Effector memory CD4-positive, alpha-beta T cell (primary cell): ENCODE results near the gene SYT6.

Experiments
- DNase-seq, 3 donors: peaks; one replicate each; pipeline ENCODE4 v3.0.0-alpha.2; 2020
- H3K27ac ChIP-seq: 2 replicates; pipeline ENCODE4 v1.7.0; 2013; ENCODE audit warnings: mild to moderate bottlenecking, low read length, moderate library complexity; ENCODE audit not compliant: insufficient read depth, poor library complexity, severe bottlenecking
- H3K27me3 ChIP-seq: replicated peaks from 2 replicates; pipeline ENCODE4 v1.7.0; 2013; ENCODE audit warnings: mild to moderate bottlenecking, low read length; ENCODE audit not compliant: insufficient read depth, control insufficient read depth, poor library complexity, severe bottlenecking
- H3K36me3 ChIP-seq: 2 replicates; pipeline ENCODE4 v1.7.0; 2013; ENCODE audit warnings: mild to moderate bottlenecking, low read length, moderate library complexity; ENCODE audit not compliant: control insufficient read depth, insufficient read depth
- H3K4me1 ChIP-seq: 2 replicates; pipeline ENCODE4 v1.7.0; 2013; ENCODE audit warnings: low read length, mild to moderate bottlenecking; ENCODE audit not compliant: control insufficient read depth, insufficient read depth, poor library complexity, severe bottlenecking
- H3K4me3 ChIP-seq: 2 replicates; pipeline ENCODE4 v1.7.0; 2013; ENCODE audit warnings: low read length, low read depth, mild to moderate bottlenecking; ENCODE audit not compliant: insufficient read depth, poor library complexity, severe bottlenecking
- H3K9me3 ChIP-seq: 2 replicates; pipeline ENCODE4 v1.7.0; 2013; ENCODE audit warnings: mild to moderate bottlenecking, low read length, moderate library complexity; ENCODE audit not compliant: control insufficient read depth

The SYT6 gene

DNA sequence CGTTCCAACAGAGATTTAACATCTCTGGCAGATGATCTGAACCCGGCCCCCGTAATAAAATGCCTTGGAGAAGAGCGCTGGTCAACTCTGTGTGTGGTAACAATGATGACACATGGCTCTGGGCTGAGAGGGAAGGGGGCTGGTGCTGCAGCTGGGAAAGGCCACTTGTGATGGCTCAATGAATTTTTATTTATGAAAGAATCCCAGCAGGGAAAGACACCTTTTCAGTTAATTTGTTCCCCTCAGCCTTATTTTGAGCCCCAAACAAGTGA is 59.4 kb downstream of the SYT6 start:
- Histone ChIP-seq H3K27me3 (no peaks in the 10 kb centered on the region), H3K4me3 (no peak overlapping the region), H3K36me3 (no peaks in the 10 kb centered on the region), H3K4me1 (no peaks in the 10 kb centered on the region), H3K9me3 (no peaks in the 10 kb centered on the region), H3K27ac (no peak overlapping the region)
- no peak for DNase-seq

DNA sequence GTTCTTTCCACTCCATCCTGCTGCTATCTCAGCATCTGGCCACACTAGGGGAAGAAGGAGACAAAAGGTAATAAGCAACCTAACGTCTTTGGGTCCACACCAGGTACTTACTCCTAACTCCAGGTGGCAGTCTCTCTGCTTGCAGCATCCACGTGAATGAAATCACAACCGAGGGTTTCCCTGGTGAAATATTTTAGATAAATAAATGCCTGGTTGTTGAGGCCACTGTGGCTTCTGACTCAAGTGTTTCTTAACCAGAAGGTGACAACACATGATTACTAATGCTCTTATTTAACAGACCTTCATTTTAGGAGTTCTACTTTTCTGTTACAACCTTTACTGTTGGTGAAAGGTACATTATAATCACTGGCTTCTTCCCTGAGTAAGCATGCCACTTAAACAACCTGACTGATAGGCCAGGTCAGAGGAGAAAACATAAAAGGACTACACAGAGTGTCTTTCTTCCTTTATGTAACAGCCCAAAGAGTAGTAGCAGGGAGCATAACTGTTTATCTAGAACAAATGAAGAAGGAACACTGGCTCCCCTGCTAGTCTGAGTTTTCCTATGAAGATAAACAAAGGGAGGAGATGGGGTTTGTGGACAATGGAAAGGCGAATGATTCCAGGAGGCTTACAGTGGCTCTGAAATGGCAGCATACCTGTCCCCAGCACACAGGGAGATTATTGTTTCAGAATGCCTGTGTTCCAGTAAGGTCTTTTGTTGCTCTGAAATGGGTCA is 59.9 kb downstream of the SYT6 start:
- Histone ChIP-seq H3K27me3 (no peaks in the 10 kb centered on the region), H3K36me3 (no peaks in the 10 kb centered on the region), H3K4me1 (no peaks in the 10 kb centered on the region), H3K27ac (no peak overlapping the region), H3K9me3 (no peaks in the 10 kb centered on the region), H3K4me3 (no peak overlapping the region)
- no peak for DNase-seq

DNA sequence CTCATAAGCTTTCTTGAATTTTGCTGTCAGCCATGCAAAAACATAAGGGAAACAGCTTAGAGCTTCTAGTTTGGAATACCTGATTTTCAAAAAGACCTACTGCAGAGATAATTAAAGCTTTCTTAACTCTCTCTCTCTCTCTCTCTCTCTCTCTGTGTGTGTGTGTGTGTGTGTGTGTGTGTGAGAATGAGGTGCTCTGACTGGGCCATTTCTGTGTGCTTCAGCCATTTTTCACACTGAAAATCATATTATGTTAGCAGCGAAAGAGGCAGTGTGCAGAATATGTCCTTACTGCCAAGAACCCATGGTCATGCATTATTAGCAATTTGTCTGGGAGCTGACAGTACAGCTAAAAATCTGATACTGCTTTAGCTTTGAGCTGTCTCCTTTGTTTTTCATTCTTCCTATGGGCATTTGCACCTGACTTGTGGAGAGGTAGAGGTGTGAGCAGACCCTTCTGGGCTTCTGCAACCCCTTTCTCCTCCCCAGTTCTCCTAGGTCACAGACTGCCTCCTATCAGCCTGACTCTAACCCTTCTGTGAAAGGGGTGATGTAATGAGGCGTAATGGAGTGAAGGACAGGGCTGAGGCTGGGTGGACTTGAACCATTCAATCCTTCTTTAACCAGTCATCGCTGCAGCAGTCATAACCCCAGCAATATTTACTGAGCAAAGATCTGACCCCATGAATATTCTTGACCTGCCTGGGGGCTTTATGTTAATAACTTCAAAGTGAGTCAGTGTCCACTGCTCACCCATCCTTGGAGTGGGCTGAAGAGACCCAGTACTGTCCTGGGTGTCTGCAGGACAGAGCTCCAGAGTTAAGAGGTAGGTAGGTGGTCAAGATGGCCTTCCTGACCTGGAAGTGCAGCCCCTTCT is 61.2 kb downstream of the SYT6 start:
- no peak overlapping the region for H3K27ac ChIP-seq
- no peaks in the 10 kb centered on the region for H3K4me1 ChIP-seq
- no peaks in the 10 kb centered on the region for H3K27me3 ChIP-seq
- DNase-seq = no peak
- no peaks in the 10 kb centered on the region for H3K9me3 ChIP-seq
- H3K4me3 ChIP-seq = no peak overlapping the region
- no peaks in the 10 kb centered on the region for H3K36me3 ChIP-seq

DNA sequence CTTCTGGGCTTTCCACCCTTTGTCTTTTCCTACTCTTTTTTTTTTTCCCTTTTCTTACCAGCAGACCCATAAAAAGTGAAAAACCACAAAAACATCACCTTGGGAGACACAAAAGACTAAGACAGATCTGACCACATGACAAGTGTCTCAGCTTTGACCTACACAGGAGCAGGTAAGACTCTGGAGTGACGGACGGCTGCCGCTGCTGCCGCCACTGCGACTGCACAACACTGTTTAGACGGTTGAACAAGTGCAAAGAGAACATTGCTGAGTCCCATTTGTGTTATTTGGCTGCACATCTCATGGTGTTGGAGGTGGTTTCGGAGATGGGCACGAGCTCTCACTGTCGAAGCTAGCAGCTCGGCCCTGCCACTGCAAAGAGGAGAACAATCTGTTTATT is 62.0 kb downstream of the SYT6 start:
- no peaks in the 10 kb centered on the region for H3K36me3 ChIP-seq
- no peak overlapping the region for H3K27ac ChIP-seq
- no peaks in the 10 kb centered on the region for H3K27me3 ChIP-seq
- no peak for DNase-seq
- no peak overlapping the region for H3K4me3 ChIP-seq
- H3K9me3 ChIP-seq = no peaks in the 10 kb centered on the region
- H3K4me1 ChIP-seq = no peaks in the 10 kb centered on the region

DNA sequence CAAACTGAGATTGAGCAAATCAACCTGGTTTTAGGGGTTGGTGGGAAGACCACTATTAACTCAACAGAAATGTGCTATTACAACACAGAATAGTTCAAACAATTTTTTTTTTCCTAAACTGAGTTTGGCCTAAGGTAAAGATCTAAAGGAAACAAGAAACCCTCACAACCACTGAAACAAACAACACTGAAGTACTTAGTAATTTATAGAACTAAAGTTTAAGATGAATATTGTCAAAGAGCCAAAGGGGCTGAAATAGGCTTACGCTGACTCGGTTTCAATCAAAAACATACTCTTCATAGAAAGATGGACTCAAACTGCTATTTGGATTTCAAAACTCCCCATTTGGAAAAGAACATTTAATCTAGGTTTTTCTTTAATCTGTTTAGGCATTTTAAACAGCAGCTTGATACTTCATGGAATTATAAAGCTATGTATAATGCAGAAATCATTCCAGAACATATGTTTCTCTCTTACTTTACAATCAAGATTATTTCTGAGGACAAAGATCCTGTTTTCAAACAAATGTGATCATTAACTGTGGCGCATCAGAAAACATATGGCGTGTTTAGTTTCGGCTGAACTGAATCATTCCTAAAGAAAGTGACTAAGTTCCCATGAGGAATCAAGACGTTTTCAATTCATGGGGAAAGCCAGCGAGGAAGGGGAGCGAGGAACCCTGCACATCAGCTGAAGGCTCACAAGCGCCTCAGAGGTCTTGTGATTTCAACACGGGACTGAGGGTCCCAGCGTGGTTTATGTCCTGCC is 62.7 kb downstream of the SYT6 start:
- Histone ChIP-seq H3K4me3 (no peak overlapping the region), H3K9me3 (no peaks in the 10 kb centered on the region), H3K27me3 (no peaks in the 10 kb centered on the region), H3K27ac (no peak overlapping the region), H3K36me3 (no peaks in the 10 kb centered on the region), H3K4me1 (no peaks in the 10 kb centered on the region)
- DNase-seq = no peak

DNA sequence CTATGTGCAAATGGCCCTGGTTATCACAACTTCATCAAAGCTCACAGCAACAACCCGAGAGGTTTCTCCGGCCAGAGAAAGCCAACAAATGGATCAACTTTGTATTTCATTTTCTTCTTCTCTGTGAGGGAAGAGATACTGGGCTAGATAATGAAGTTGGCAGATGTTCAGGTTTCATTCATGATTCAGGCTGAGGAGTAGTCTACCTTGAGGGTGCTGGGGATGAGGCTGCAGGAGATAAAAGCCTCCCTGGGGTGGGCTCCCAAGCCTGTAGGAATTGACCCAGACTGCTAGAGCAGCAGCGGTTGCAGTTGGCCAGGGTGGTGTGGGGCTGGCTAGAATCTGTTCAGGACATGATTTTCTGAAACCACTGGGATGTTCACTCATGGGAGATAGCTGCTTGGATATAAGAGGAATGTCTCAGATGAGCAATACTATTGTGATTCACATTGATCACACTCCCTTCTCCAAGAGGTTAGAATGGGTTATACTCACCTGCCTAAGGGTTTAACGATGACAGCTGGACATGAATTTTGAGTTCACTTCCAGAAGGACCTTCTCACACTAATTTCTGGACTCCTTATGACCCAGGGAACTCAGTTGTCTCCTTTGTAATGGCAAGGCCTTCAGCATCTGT is 64.0 kb downstream of the SYT6 start:
- H3K4me3 ChIP-seq = no peak overlapping the region
- H3K9me3 ChIP-seq = no peaks in the 10 kb centered on the region
- no peaks in the 10 kb centered on the region for H3K4me1 ChIP-seq
- no peak overlapping the region for H3K27ac ChIP-seq
- DNase-seq = no peak
- no peaks in the 10 kb centered on the region for H3K27me3 ChIP-seq
- H3K36me3 ChIP-seq = no peaks in the 10 kb centered on the region

DNA sequence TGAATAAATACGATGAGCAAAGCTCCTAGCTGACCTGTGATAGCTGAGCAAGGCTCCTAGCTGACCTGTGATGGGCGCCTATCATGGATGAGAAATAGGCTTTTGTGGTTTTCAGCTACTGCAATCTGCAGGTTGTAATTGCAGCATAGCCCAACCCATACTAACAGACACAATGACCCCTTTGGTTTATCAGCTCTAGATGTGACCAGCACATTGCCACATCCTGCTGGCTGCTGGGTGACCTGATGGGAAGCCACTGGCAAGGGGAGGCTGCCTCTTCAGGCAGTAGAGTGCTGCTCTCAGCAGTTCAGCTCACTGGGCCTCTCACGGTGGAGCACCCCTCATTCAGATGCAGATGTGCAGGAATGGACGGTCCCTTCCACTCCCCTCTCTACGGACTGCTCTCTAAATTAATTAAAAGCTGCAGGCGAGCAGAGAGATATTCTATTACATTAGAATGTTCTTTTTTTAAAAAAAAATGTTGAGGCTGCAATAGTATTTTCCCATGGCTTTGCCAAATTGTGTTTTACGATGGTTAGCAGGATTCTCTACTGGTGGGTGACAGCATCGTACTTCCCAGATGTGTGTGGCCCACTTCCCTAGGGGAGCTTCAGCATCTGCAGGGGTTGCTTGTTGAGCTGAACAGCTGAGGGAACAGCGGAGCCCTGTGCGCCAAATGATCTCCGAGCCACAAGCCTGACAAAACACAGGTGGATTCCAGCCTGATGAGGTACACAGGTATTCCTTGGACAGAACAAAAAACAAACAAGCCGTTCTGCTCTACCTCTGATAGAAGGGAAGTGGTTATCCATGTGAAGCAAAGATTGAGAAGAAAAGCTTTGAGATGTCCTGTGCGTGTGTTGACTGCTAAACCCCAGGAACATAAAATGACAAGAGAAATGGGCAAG is 65.0 kb downstream of the SYT6 start:
- no peak overlapping the region for H3K4me3 ChIP-seq
- DNase-seq = no peak
- no peaks in the 10 kb centered on the region for H3K36me3 ChIP-seq
- no peaks in the 10 kb centered on the region for H3K4me1 ChIP-seq
- no peaks in the 10 kb centered on the region for H3K27me3 ChIP-seq
- no peaks in the 10 kb centered on the region for H3K9me3 ChIP-seq
- H3K27ac ChIP-seq = no peak overlapping the region

DNA sequence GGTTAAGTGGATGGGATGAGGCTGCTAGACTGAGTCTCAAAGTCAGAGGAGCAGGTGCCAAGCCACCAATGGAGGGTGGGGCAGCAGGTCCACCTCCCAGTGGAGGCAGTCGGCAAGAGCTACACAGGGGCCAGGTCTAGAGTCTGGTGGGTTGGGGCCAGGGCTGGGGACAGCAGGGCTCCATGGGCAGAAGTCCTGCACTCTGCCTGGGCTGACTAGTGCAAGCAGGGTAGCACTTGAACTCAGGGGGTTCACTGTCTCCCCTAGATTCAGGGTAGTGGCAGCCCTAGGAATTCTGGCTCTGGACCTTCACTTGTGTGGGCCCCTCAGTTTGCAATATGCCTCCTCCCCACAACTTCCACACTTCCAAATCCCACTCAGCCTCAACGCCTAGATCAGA is 66.2 kb downstream of the SYT6 start:
- Histone ChIP-seq H3K4me1 (no peaks in the 10 kb centered on the region), H3K27ac (no peak overlapping the region), H3K27me3 (no peaks in the 10 kb centered on the region), H3K36me3 (no peaks in the 10 kb centered on the region), H3K4me3 (no peak overlapping the region), H3K9me3 (no peaks in the 10 kb centered on the region)
- no peak for DNase-seq

DNA sequence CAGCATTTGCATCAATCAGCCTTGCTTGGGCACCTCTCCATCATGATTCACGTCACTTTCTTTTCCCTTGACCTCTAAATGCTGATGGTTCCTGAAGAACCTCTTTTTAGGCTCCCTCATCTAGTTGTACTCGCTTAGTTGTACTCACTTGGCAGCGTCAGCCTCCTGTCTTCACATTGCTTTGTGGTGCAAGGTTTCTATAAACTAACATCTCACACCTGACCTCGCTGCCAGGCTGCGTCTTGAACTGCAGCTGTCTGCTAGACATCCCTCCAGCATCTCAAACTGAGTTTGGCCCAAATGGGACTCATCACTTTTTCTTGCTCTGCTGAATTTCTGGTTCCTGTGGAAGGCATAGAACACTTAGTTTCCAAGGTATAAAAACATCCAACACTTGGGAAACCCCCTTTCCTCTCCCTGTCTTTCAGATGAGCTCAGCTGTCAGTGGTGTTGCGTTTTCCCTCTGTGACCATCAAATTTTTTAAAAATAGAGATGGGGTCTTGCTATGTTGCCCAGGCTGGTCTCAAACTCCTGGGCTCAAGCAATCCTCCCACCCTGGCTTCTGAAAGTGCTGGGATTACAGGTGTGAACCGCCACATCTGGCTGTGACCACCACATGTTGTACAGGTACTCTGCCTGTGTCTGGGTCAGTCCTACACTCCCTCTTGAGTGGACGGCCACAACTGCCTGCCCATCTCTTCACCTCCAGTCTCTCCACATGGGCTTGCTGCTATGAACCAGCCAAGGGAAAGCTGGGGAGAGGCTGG is 66.9 kb downstream of the SYT6 start:
- DNase-seq = no peak
- no peak overlapping the region for H3K4me3 ChIP-seq
- H3K27me3 ChIP-seq = no peaks in the 10 kb centered on the region
- H3K27ac ChIP-seq = no peak overlapping the region
- no peaks in the 10 kb centered on the region for H3K9me3 ChIP-seq
- H3K4me1 ChIP-seq = no peaks in the 10 kb centered on the region
- no peaks in the 10 kb centered on the region for H3K36me3 ChIP-seq
